HepG2 (cell line): ENCODE results near the gene CYP4F12. TPM values are rescaled to one million over a fixed set of nuclear protein-coding genes. Genes with fewer than 3 reads are reported as not detected.

Source experiments
- ATAC-seq: fragments of 200-7000 bp; cut with Tn5 transposase; 3 replicates; pipeline ENCODE4 v1.9.1; 2020; ENCODE audit warnings: mild to moderate bottlenecking, moderate library complexity
- BruUV-seq: library from RNA; stranded (reverse); fragments of 400-500 nt; replicated peaks from 2 replicates; lab custom pipeline; 2021; lab: Mats Ljungman, UMichigan
- CTCF ChIA-PET: fragments of 300-600 bp; formaldehyde crosslinking; extraction: SDS; loops from one replicate; lab custom pipeline; 2021; ENCODE audit warnings: low total read pairs, inconsistent platforms, low intra/inter-chr PET ratio; lab: Yijun Ruan, JAX
- POLR2A ChIA-PET: fragments of 350-600 bp; sonication (Branson Sonifier 250); formaldehyde crosslinking; loops from one replicate; lab custom pipeline; 2020; ENCODE audit warnings: antibody characterized with exemption, inconsistent platforms; lab: Yijun Ruan, JAX
- DNase-seq: peaks from one replicate; pipeline ENCODE4 v3.0.0-alpha.2; 2015; ENCODE audit warnings: low spot score
- FAIRE-seq: peaks from 3 replicates; lab custom pipeline; 2011; peaks lifted over from hg19 to GRCh38; lab: Jason Lieb, UNC
- H2AFZ ChIP-seq: one replicate; pipeline ENCODE4 v1.6.1; 2011; ENCODE audit warnings: low read length, inconsistent platforms
- H3K27ac ChIP-seq: fragments of 300-600 bp; 3 replicates; pipeline ENCODE4 v1.8.0; 2011; ENCODE audit warnings: mixed run types, mild to moderate bottlenecking, mixed read lengths, low read length, inconsistent platforms; ENCODE audit not compliant: insufficient read depth; ENCODE audit errors: extremely low read length
- H3K27me3 ChIP-seq, 2 experiments: fragments of 200-600 bp in 1 of 2; 2 replicates in 1 of 2; 3 replicates in 1 of 2; pipeline versions ENCODE4 v1.6.0 to v1.8.0; 2011; ENCODE audit warnings: low read length in 2 of 2, mild to moderate bottlenecking in 2 of 2, moderate library complexity in 2 of 2, inconsistent platforms in 1 of 2; ENCODE audit not compliant: insufficient read depth in 2 of 2, control insufficient read depth in 1 of 2
- H3K36me3 ChIP-seq, 2 experiments: fragments of 200-600 bp in 1 of 2; replicated peaks in 1 of 2; 2 replicates in 1 of 2; 3 replicates in 1 of 2; pipeline versions ENCODE4 v1.5.1 to v1.8.0; 2011; ENCODE audit warnings: low read length in 2 of 2, inconsistent platforms in 1 of 2; ENCODE audit not compliant: insufficient read depth in 2 of 2, control insufficient read depth in 1 of 2
- H3K4me1 ChIP-seq: 2 replicates; pipeline ENCODE4 v1.5.1; 2012; ENCODE audit warnings: low read length, inconsistent platforms; ENCODE audit not compliant: insufficient read depth
- H3K4me2 ChIP-seq: 2 replicates; pipeline ENCODE4 v1.6.0; 2011; ENCODE audit warnings: low read depth, low read length, inconsistent platforms
- H3K4me3 ChIP-seq, 3 experiments: fragments of 200-600 bp in 1 of 3; sonication (generic), shearing (Covaris generic) in 1 of 3; replicated peaks in 1 of 3; 2 replicates each; pipeline ENCODE4 v1.5.1; 2011 to 2016; ENCODE audit warnings: low read length in 3 of 3, inconsistent platforms in 2 of 3, low read depth in 2 of 3, mild to moderate bottlenecking in 2 of 3, control low read depth in 1 of 3, mixed read lengths in 1 of 3; ENCODE audit not compliant: insufficient read depth in 1 of 3
- H3K79me2 ChIP-seq: one replicate; pipeline ENCODE4 v1.6.1; 2011; ENCODE audit warnings: low read length, inconsistent platforms; ENCODE audit not compliant: insufficient read depth
- H3K9ac ChIP-seq: 2 replicates; pipeline ENCODE4 v1.6.0; 2011; ENCODE audit warnings: mild to moderate bottlenecking, low read depth, low read length, inconsistent platforms; ENCODE audit not compliant: insufficient read depth
- H3K9me3 ChIP-seq: 2 replicates; pipeline ENCODE4 v1.5.1; 2012; ENCODE audit warnings: mild to moderate bottlenecking, low read length
- H4K20me1 ChIP-seq: 2 replicates; pipeline ENCODE4 v1.6.0; 2011; ENCODE audit warnings: inconsistent platforms, mild to moderate bottlenecking, low read length, moderate library complexity; ENCODE audit not compliant: insufficient read depth
- AGO1 ChIP-seq: fragments of 200-400 bp; formaldehyde crosslinking; IDR thresholded peaks from 2 replicates; pipeline ENCODE4 v1.6.1; 2017; ENCODE audit warnings: mild to moderate bottlenecking, low read depth, low read length, moderate library complexity; ENCODE audit not compliant: poor library complexity, severe bottlenecking
- NFATC3 ChIP-seq: sonication (generic); formaldehyde crosslinking; IDR thresholded peaks from 2 replicates; pipeline ENCODE4 v1.5.1; 2020; ENCODE audit warnings: mild to moderate bottlenecking, missing genetic modification reagents
- REPIN1 ChIP-seq: sonication (generic); formaldehyde crosslinking; IDR thresholded peaks from 2 replicates; pipeline ENCODE4 v1.8.0; 2022; ENCODE audit warnings: missing genetic modification reagents, low read depth, mild to moderate bottlenecking, borderline replicate concordance
- ZNF101 ChIP-seq: sonication (generic); formaldehyde crosslinking; IDR thresholded peaks from 2 replicates; pipeline ENCODE4 v1.4.0; 2020; ENCODE audit warnings: mild to moderate bottlenecking, low read depth, missing genetic modification reagents, borderline replicate concordance
- ZNF160 ChIP-seq: sonication (generic); formaldehyde crosslinking; IDR thresholded peaks from 2 replicates; pipeline ENCODE4 v1.8.0; 2022; ENCODE audit warnings: mild to moderate bottlenecking, inconsistent platforms, missing genetic modification reagents
- ZNF761 ChIP-seq: sonication (generic); formaldehyde crosslinking; conservative IDR thresholded peaks from 2 replicates; pipeline ENCODE4 v1.4.0; 2020; ENCODE audit warnings: mild to moderate bottlenecking, missing genetic modification reagents
- ZSCAN30 ChIP-seq: sonication (generic); formaldehyde crosslinking; IDR thresholded peaks from 2 replicates; pipeline ENCODE4 v1.5.0; 2020; ENCODE audit warnings: mild to moderate bottlenecking, missing genetic modification reagents
- WGBS: methylation state at CpG from one replicate; pipeline ENCODE4 v1.1.6; 2017; ENCODE audit warnings: low lambda C conversion rate; 5-methylcytosine and 5-hydroxymethylcytosine counted together
- in situ Hi-C: cut with HindIII; loops from 2 replicates; pipeline ENCODE4 v1.10.0; 2017; ENCODE audit warnings: low pct_unique_long_range_greater_than_20kb; ENCODE audit not compliant: extremely low pct_ligation_motif_present
- intact Hi-C: fragments of 100-400 bp; cut with micrococcal nuclease; formaldehyde crosslinking; loops from one replicate; pipeline ENCODE4 v1.10.0; 2022; ENCODE audit not compliant: unreplicated experiment
- polyA plus RNA-seq, 8 experiments: library from polyadenylated mRNA; depleted of rRNA in 3 of 8; stranded (reverse) in 7 of 8; unstranded in 1 of 8; fragments of >200 nt; fragmentation: Illumina TruSeq in 4 of 8; extraction: Trizol in 4 of 8; gene quantifications; 2 replicates each; pipeline versions ENCODE4 v1.2.1 to v1.2.3, GENCODE V29; 2011 to 2016; ENCODE audit warnings: low read depth in 4 of 8, missing spikeins in 1 of 8, mixed read lengths in 1 of 8; ENCODE audit not compliant: insufficient read depth in 1 of 8
- total RNA-seq, 5 experiments: library from RNA; depleted of rRNA; stranded (reverse); fragments of >200 nt; fragmentation: Illumina TruSeq; extraction: Trizol; gene quantifications; 2 replicates each; pipeline ENCODE4 v1.2.3, GENCODE V29; 2016; ENCODE audit warnings: low read depth in 1 of 5
- TF ChIP-seq, protein P1 (sequence below), 2 experiments: sonication (generic) in 1 of 2; formaldehyde crosslinking in 1 of 2; IDR thresholded peaks; 2 replicates each; pipeline versions ENCODE4 v1.6.1 to v1.9.0; 2014 to 2022; ENCODE audit warnings: antibody characterized with exemption in 1 of 2, borderline replicate concordance in 1 of 2, inconsistent platforms in 1 of 2, low read depth in 1 of 2, missing genetic modification reagents in 1 of 2
- TF ChIP-seq, protein P2 (sequence below): IDR thresholded peaks from 2 replicates; pipeline ENCODE4 v1.6.1; 2016; ENCODE audit warnings: control low read depth
- TF ChIP-seq, protein P3 (sequence below): sonication (generic); formaldehyde crosslinking; IDR thresholded peaks from 2 replicates; pipeline ENCODE4 v1.5.1; 2020; ENCODE audit warnings: mild to moderate bottlenecking, missing genetic modification reagents
- TF ChIP-seq, protein P4 (sequence below): sonication (generic); formaldehyde crosslinking; IDR thresholded peaks from 2 replicates; pipeline ENCODE4 v1.5.0; 2020; ENCODE audit warnings: missing genetic modification reagents, mild to moderate bottlenecking, borderline replicate concordance

The CYP4F12 gene
- total and polyA plus RNA-seq, 2 of the 13 experiments (the other 11 are each of a cell fraction or from before 2014, with no cell fraction given): 29.9 to 30.8 TPM

DNA sequence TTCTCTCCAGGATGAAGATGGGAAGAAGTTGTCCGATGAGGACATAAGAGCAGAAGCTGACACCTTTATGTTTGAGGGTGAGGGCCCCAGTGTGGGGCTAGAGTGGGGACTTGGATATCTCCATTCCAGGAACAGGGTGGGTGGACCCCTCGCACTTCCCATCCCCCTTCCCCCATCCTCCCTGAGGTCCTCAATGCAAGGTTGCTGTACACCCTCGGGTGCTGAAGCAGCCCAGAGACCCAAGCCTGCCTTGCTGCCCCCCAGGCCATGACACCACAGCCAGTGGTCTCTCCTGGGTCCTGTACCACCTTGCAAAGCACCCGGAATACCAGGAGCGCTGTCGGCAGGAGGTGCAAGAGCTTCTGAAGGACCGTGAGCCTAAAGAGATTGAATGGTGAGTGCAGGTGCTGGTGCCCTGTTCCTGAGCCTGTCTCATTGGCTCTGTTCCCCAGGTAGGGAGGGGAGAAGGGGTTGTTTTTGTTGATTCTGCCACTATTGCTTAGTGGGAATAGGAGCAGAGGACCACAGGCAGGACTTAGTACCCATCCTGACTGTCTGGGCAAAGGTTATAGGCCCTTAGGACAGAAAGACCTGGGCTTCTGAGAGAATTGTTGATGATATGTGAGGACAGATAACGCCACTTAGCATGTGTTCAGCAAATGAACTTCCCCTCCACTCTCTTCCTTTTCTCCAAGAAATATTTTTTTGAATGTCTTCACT is 20.2 kb upstream of the CYP4F12 start:
- intact Hi-C loops: no loop called here
- no peaks in the 10 kb centered on the region for H3K4me1 ChIP-seq
- no peak overlapping the region for H3K9ac ChIP-seq
- CTCF ChIA-PET: no interaction called here
- FAIRE-seq (no peak), ATAC-seq (no peak), DNase-seq (no peak)
- H2AFZ ChIP-seq: no peak overlapping the region
- H3K27ac ChIP-seq: no peak overlapping the region
- no peaks in the 10 kb centered on the region for H3K79me2 ChIP-seq
- no peaks in the 10 kb centered on the region for H3K9me3 ChIP-seq
- H4K20me1 ChIP-seq: no peaks in the 10 kb centered on the region
- no peak overlapping the region for H3K4me3 ChIP-seq
- WGBS: 97% methylated on average over 3 of the region's 8 CpGs
- in situ Hi-C loops: no loop called here
- H3K36me3 ChIP-seq: peaks cover 2 to 23% of the 10 kb centered on the region in 2 experiments; a peak in 4 of 5 replicates
- H3K4me2 ChIP-seq: no peak overlapping the region
- no peaks in the 10 kb centered on the region for H3K27me3 ChIP-seq
- no TSS peak for BruUV-seq
- POLR2A ChIA-PET: no interaction called here
- TF ChIP-seq ZNF101: no peak
- TF ChIP-seq, protein P1, sequence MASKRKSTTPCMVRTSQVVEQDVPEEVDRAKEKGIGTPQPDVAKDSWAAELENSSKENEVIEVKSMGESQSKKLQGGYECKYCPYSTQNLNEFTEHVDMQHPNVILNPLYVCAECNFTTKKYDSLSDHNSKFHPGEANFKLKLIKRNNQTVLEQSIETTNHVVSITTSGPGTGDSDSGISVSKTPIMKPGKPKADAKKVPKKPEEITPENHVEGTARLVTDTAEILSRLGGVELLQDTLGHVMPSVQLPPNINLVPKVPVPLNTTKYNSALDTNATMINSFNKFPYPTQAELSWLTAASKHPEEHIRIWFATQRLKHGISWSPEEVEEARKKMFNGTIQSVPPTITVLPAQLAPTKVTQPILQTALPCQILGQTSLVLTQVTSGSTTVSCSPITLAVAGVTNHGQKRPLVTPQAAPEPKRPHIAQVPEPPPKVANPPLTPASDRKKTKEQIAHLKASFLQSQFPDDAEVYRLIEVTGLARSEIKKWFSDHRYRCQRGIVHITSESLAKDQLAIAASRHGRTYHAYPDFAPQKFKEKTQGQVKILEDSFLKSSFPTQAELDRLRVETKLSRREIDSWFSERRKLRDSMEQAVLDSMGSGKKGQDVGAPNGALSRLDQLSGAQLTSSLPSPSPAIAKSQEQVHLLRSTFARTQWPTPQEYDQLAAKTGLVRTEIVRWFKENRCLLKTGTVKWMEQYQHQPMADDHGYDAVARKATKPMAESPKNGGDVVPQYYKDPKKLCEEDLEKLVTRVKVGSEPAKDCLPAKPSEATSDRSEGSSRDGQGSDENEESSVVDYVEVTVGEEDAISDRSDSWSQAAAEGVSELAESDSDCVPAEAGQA (IDR thresholded peaks at IDR 0.05; ENCODE audit: low read depth): no peak
- TF ChIP-seq, protein P1 (CRISPR knock-in tag; IDR thresholded peaks at IDR 0.05; ENCODE audit: borderline replicate concordance): no peak
- no peak for TF ChIP-seq ZNF761 (CRISPR knock-in tag)
- TF ChIP-seq REPIN1 (CRISPR knock-in tag): no peak
- no peak for TF ChIP-seq NFATC3
- TF ChIP-seq AGO1: no peak
- TF ChIP-seq ZNF160: no peak
- TF ChIP-seq, protein P2, sequence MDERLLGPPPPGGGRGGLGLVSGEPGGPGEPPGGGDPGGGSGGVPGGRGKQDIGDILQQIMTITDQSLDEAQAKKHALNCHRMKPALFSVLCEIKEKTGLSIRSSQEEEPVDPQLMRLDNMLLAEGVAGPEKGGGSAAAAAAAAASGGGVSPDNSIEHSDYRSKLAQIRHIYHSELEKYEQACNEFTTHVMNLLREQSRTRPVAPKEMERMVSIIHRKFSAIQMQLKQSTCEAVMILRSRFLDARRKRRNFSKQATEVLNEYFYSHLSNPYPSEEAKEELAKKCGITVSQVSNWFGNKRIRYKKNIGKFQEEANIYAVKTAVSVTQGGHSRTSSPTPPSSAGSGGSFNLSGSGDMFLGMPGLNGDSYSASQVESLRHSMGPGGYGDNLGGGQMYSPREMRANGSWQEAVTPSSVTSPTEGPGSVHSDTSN (CRISPR knock-in tag): no peak
- TF ChIP-seq ZSCAN30 (CRISPR knock-in tag): no peak
- TF ChIP-seq, protein P3, sequence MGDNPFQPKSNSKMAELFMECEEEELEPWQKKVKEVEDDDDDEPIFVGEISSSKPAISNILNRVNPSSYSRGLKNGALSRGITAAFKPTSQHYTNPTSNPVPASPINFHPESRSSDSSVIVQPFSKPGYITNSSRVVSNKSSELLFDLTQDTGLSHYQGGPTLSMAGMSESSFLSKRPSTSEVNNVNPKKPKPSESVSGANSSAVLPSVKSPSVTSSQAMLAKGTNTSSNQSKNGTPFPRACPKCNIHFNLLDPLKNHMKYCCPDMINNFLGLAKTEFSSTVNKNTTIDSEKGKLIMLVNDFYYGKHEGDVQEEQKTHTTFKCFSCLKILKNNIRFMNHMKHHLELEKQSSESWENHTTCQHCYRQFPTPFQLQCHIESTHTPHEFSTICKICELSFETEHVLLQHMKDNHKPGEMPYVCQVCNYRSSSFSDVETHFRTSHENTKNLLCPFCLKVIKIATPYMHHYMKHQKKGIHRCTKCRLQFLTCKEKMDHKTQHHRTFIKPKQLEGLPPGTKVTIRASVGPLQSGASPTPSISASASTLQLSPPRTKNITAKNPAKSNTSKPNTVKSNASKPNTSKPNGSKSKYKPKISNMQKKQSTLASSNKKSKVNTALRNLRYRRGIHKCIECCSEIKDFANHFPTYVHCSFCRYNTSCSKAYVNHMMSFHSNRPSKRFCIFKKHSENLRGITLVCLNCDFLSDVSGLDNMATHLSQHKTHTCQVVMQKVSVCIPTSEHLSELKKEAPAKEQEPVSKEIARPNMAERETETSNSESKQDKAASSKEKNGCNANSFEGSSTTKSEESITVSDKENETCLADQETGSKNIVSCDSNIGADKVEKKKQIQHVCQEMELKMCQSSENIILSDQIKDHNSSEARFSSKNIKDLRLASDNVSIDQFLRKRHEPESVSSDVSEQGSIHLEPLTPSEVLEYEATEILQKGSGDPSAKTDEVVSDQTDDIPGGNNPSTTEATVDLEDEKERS (CRISPR knock-in tag): no peak
- TF ChIP-seq, protein P4, sequence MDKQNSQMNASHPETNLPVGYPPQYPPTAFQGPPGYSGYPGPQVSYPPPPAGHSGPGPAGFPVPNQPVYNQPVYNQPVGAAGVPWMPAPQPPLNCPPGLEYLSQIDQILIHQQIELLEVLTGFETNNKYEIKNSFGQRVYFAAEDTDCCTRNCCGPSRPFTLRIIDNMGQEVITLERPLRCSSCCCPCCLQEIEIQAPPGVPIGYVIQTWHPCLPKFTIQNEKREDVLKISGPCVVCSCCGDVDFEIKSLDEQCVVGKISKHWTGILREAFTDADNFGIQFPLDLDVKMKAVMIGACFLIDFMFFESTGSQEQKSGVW (CRISPR knock-in tag): no peak
